ENCODE measurements around the gene RAPGEF4. TPM values are rescaled to one million over a fixed set of nuclear protein-coding genes. Genes with fewer than 3 reads are reported as not detected.

Gene RAPGEF4
- total RNA-seq, 4 donors from 2014 or later = 16.1 to 26.2 (median 21.3) TPM

DNA sequence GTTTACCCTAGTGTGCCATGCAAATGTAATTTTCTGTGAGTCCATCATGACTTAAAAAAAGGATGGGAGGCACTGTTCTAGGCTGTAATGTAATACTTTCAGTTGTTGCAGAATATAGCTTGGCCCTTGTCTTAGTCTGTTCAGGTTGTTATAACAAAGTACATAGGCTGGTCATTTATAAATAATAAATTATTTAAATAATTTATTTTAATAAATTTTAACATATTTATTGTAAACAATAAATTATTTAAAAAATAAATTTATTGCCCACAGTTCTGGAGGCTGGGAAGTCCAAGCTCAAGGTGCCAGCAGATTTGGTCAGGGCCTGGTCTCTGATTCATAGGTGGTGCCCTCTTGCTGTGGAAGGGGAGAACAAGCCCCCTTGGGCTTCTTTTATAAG lies 35.2 kb downstream of the RAPGEF4 start:
- no peak overlapping the region for H3K27ac ChIP-seq
- no peaks in the 10 kb centered on the region for H3K4me1 ChIP-seq
- TF ChIP-seq, protein P1, sequence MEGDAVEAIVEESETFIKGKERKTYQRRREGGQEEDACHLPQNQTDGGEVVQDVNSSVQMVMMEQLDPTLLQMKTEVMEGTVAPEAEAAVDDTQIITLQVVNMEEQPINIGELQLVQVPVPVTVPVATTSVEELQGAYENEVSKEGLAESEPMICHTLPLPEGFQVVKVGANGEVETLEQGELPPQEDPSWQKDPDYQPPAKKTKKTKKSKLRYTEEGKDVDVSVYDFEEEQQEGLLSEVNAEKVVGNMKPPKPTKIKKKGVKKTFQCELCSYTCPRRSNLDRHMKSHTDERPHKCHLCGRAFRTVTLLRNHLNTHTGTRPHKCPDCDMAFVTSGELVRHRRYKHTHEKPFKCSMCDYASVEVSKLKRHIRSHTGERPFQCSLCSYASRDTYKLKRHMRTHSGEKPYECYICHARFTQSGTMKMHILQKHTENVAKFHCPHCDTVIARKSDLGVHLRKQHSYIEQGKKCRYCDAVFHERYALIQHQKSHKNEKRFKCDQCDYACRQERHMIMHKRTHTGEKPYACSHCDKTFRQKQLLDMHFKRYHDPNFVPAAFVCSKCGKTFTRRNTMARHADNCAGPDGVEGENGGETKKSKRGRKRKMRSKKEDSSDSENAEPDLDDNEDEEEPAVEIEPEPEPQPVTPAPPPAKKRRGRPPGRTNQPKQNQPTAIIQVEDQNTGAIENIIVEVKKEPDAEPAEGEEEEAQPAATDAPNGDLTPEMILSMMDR (IDR thresholded peaks at IDR 0.05) = no peak
- TF ChIP-seq POLR2A (IDR thresholded peaks at IDR 0.05) = no peak
- intact Hi-C loops (cut with DNase I; ENCODE audit: low total_unique reads) = no loop called here
- H3K4me3 ChIP-seq = no peak overlapping the region
- DNase-seq = no peak
- H3K27me3 ChIP-seq = no peaks in the 10 kb centered on the region
- no peaks in the 10 kb centered on the region for H3K9me3 ChIP-seq
- no peaks in the 10 kb centered on the region for H3K36me3 ChIP-seq

DNA sequence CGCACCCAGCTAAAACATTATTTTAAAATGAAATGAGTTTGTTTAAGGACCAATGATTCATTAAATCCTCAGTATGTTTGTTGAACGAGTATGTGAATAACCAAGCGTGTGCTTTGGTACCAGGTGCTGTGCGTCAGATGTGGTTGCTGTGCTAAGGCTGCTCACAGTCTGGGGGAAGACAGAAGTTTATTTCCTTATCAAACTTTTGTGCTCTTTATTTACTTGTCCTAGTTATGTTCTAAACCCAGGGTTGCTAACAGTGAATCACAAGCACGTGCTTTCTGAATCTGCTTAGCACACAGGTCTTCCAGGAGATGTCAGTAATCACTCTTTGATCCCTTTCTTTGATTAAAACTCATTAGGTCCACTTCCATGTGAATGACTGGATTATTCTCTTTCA lies 37.0 kb downstream of the RAPGEF4 start:
- H3K27me3 ChIP-seq = no peaks in the 10 kb centered on the region
- no peaks in the 10 kb centered on the region for H3K4me1 ChIP-seq
- H3K9me3 ChIP-seq = no peaks in the 10 kb centered on the region
- no peak overlapping the region for H3K4me3 ChIP-seq
- H3K36me3 ChIP-seq = no peaks in the 10 kb centered on the region
- intact Hi-C loops (cut with DNase I; ENCODE audit: low total_unique reads) = no loop called here
- TF ChIP-seq POLR2A (IDR thresholded peaks at IDR 0.05) = no peak
- TF ChIP-seq, protein P1 (IDR thresholded peaks at IDR 0.05) = no peak
- H3K27ac ChIP-seq = no peak overlapping the region
- DNase-seq = no peak

DNA sequence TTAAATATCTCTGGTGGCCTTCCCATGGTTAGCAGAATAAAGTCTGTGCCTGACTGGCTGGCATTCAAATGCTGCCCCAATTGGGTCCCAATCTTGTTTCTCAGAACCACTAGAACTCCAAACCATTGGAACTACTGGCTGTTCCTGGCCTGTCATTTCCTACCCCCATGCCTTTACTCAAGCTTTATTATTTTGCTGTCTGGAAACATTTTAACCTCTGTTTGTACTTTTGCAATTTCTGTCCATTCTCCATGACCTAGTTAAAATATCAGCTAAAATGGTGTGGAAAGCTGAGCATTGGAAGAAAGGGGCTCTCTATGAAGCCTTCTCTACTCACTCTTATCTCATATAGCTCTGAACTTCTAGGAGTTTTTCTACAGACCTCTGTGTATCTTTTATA lies 38.7 kb downstream of the RAPGEF4 start:
- no peaks in the 10 kb centered on the region for H3K36me3 ChIP-seq
- TF ChIP-seq, protein P1 (IDR thresholded peaks at IDR 0.05) = no peak
- TF ChIP-seq POLR2A (IDR thresholded peaks at IDR 0.05) = no peak
- no peaks in the 10 kb centered on the region for H3K4me1 ChIP-seq
- intact Hi-C loops (cut with DNase I; ENCODE audit: low total_unique reads) = no loop called here
- no peak for DNase-seq
- H3K27ac ChIP-seq = no peak overlapping the region
- H3K4me3 ChIP-seq = no peak overlapping the region
- H3K9me3 ChIP-seq = no peaks in the 10 kb centered on the region
- no peaks in the 10 kb centered on the region for H3K27me3 ChIP-seq

DNA sequence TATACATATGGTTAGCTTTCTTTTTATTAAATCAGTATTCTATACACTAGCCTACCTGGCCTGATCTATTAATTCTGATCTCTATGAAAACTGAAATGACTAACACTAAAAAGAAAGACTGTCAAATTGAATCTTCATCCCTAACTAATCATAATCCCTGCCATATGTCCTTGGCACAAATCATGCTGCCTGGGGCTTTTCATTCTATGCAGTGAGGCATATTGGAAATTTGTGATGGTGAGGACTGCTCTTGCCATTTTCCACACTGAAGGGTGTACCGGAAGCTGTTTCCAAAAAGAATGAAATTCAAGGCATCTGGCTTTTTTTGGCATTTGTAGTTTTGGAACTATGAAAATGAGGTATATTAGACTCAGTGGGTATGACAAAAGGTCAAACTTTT lies 39.7 kb downstream of the RAPGEF4 start:
- intact Hi-C loops (cut with DNase I; ENCODE audit: low total_unique reads) = no loop called here
- DNase-seq = no peak
- H3K27ac ChIP-seq = no peak overlapping the region
- no peak overlapping the region for H3K4me3 ChIP-seq
- no peaks in the 10 kb centered on the region for H3K9me3 ChIP-seq
- TF ChIP-seq, protein P1 (IDR thresholded peaks at IDR 0.05) = no peak
- no peak for TF ChIP-seq POLR2A (IDR thresholded peaks at IDR 0.05)
- H3K36me3 ChIP-seq = no peaks in the 10 kb centered on the region
- H3K27me3 ChIP-seq = no peaks in the 10 kb centered on the region
- H3K4me1 ChIP-seq = no peaks in the 10 kb centered on the region

DNA sequence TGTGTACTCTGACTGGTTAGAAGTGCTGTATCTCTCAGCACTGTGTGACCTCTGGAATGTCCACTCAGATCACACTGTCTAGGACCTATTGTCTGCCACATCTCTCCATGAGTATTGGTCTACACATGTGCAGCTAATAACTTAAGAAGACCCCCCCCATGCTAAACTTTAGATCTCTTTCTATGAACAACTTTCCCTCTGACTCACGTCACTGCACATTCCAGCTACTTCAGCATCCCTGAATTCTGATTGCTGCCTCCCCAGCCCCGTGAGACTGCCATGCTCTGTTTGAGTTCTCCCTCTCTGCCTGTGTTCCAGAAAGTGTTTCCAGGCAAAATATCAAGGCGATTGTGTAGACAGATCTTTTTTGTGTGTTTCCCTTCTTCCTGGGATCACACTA lies 41.8 kb downstream of the RAPGEF4 start:
- Histone ChIP-seq H3K4me3 (no peak overlapping the region), H3K27me3 (no peaks in the 10 kb centered on the region), H3K9me3 (no peaks in the 10 kb centered on the region), H3K4me1 (no peaks in the 10 kb centered on the region), H3K27ac (no peak overlapping the region), H3K36me3 (no peaks in the 10 kb centered on the region)
- DNase-seq = no peak
- no peak for TF ChIP-seq POLR2A (IDR thresholded peaks at IDR 0.05)
- intact Hi-C loops (cut with DNase I; ENCODE audit: low total_unique reads) = no loop called here

DNA sequence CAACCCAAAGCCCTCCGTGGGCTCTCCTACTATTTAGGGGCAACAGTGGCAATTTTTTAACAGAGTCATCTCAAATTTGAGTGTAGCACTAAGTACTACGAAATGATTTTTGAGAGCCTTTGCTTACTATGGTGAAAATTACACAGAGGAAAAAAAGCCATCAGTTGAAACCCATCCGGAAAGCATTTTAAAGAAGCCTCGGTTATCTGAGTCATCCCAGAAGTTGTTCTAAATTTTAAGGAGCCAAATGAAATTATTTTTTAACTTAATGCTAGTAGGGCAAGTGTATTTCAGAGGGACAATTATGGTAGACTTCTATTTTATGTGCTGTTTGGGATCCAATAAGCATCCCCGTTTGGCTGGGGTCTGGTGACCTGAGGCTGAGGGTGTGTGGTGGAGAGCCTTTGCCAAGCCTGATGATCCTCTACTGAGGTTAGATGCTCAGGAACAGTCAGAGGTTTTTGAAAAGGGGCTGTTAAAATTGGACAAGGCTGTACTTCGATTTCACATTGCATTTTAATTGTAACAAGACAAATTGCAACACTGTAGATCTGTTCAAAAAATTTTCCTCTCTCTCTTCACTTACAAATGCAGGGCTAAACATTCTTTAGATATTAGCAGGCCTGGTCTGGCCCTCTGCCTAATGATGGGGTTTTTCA lies 47.0 kb downstream of the RAPGEF4 start:
- intact Hi-C loops (cut with DNase I; ENCODE audit: low total_unique reads) = no loop called here
- Histone ChIP-seq H3K4me1 (no peaks in the 10 kb centered on the region), H3K9me3 (no peaks in the 10 kb centered on the region), H3K36me3 (no peaks in the 10 kb centered on the region), H3K4me3 (no peak overlapping the region), H3K27ac (no peak overlapping the region), H3K27me3 (no peaks in the 10 kb centered on the region)
- no peak for DNase-seq
- TF ChIP-seq POLR2A (IDR thresholded peaks at IDR 0.05) = no peak
- TF ChIP-seq, protein P1 (IDR thresholded peaks at IDR 0.05) = no peak
